ENCODE results near the gene SLC10A1. TPM values are rescaled to one million over a fixed set of nuclear protein-coding genes. Genes with fewer than 3 reads are reported as not detected.

The SLC10A1 gene
- total RNA-seq, 2 experiments from 2014 or later = not detected

DNA sequence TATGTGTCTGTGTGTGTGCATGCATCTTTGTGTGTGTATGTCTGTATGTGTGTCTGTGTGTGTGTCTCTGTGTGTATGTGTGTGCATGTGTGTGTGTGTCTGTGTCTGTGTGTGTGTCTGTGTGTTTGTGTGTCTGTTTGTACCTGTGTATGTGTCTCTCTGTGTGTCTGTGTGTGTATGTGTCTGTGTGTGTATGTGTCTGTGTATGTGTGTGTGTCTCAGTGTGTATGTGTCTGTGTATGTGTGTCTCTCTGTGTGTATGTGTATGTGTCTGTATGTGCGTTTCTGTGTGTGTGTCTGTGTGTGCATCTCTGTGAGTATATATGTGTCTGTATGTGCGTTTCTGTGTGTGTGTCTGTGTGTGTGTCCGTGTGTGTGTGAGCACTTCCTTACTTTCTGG is 42.6 kb upstream of the SLC10A1 start:
- CTCF ChIA-PET (ENCODE audit: unreplicated experiment) = no interaction called here
- POLR2A ChIA-PET = no interaction called here

GRCh38 chr14:69838881-69839416 is 41.9 kb upstream of the SLC10A1 start:
- no peaks in the 10 kb centered on the region for H3K79me2 ChIP-seq (ENCODE audit: insufficient read depth, low read depth, low read length)
- H3K4me3 ChIP-seq (ENCODE audit: low read depth, low read length, poor library complexity, severe bottlenecking) = no peak overlapping the region
- no peaks in the 10 kb centered on the region for H3K4me1 ChIP-seq (ENCODE audit: insufficient read depth, low read length, poor library complexity, severe bottlenecking)
- no peak overlapping the region for H2AFZ ChIP-seq (ENCODE audit: low read length)
- ChIA-PET POLR2A (no interaction called here), CTCF (ENCODE audit: unreplicated experiment) (no interaction called here)
- H4K20me1 ChIP-seq (ENCODE audit: insufficient read depth, low read length) = no peaks in the 10 kb centered on the region
- no peaks in the 10 kb centered on the region for H3K36me3 ChIP-seq (ENCODE audit: insufficient read depth, low read length)
- no peak for TF ChIP-seq EZH2phosphoT487 (IDR thresholded peaks at IDR 0.05; ENCODE audit: borderline replicate concordance, low read depth, low read length)
- TF ChIP-seq, protein P1, sequence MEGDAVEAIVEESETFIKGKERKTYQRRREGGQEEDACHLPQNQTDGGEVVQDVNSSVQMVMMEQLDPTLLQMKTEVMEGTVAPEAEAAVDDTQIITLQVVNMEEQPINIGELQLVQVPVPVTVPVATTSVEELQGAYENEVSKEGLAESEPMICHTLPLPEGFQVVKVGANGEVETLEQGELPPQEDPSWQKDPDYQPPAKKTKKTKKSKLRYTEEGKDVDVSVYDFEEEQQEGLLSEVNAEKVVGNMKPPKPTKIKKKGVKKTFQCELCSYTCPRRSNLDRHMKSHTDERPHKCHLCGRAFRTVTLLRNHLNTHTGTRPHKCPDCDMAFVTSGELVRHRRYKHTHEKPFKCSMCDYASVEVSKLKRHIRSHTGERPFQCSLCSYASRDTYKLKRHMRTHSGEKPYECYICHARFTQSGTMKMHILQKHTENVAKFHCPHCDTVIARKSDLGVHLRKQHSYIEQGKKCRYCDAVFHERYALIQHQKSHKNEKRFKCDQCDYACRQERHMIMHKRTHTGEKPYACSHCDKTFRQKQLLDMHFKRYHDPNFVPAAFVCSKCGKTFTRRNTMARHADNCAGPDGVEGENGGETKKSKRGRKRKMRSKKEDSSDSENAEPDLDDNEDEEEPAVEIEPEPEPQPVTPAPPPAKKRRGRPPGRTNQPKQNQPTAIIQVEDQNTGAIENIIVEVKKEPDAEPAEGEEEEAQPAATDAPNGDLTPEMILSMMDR (conservative IDR thresholded peaks at IDR 0.05; ENCODE audit: low read length) = peak; percentile 33; the same call in 1 of the 2 replicates
- DNase-seq (ENCODE audit: low spot score) = no peak
- no peak overlapping the region for H3K4me2 ChIP-seq (ENCODE audit: low read length)
- intact Hi-C loops (cut with micrococcal nuclease; ENCODE audit: unreplicated experiment) = no loop called here
- no peaks in the 10 kb centered on the region for H3K9me2 ChIP-seq (ENCODE audit: insufficient read depth, low read length)
- no peaks in the 10 kb centered on the region for H3K9me3 ChIP-seq (ENCODE audit: low read length)
- no peak overlapping the region for H3K27ac ChIP-seq (ENCODE audit: low read depth, low read length, poor library complexity, severe bottlenecking)
- BruUV-seq (replicated peaks) = no TSS peak

More for the DNA sequence above, 42.6 kb upstream of the SLC10A1 start:
- no TSS peak for BruUV-seq (replicated peaks)
- H3K27ac ChIP-seq (ENCODE audit: low read depth, low read length, poor library complexity, severe bottlenecking) = no peak overlapping the region
- H2AFZ ChIP-seq (ENCODE audit: low read length) = no peak overlapping the region
- no peaks in the 10 kb centered on the region for H3K36me3 ChIP-seq (ENCODE audit: insufficient read depth, low read length)
- H3K9me2 ChIP-seq (ENCODE audit: insufficient read depth, low read length) = no peaks in the 10 kb centered on the region
- H3K4me2 ChIP-seq (ENCODE audit: low read length) = no peak overlapping the region
- DNase-seq (ENCODE audit: low spot score) = no peak
- intact Hi-C loops (cut with micrococcal nuclease; ENCODE audit: unreplicated experiment) = no loop called here
- no peaks in the 10 kb centered on the region for H3K9me3 ChIP-seq (ENCODE audit: low read length)
- no peak overlapping the region for H3K4me3 ChIP-seq (ENCODE audit: low read depth, low read length, poor library complexity, severe bottlenecking)
- H4K20me1 ChIP-seq (ENCODE audit: insufficient read depth, low read length) = no peaks in the 10 kb centered on the region
- TF ChIP-seq EZH2phosphoT487 (IDR thresholded peaks at IDR 0.05; ENCODE audit: borderline replicate concordance, low read depth, low read length) = no peak
- TF ChIP-seq, protein P1 (conservative IDR thresholded peaks at IDR 0.05; ENCODE audit: low read length) = no peak
- H3K4me1 ChIP-seq (ENCODE audit: insufficient read depth, low read length, poor library complexity, severe bottlenecking) = no peaks in the 10 kb centered on the region
- H3K79me2 ChIP-seq (ENCODE audit: insufficient read depth, low read depth, low read length) = no peaks in the 10 kb centered on the region

- no peaks in the 10 kb centered on the region for H3K9me3 ChIP-seq (ENCODE audit: low read length)
- no TSS peak for BruUV-seq (replicated peaks)
- intact Hi-C loops (cut with micrococcal nuclease; ENCODE audit: unreplicated experiment) = no loop called here
- no peaks in the 10 kb centered on the region for H3K9me2 ChIP-seq (ENCODE audit: insufficient read depth, low read length)
- no peak for TF ChIP-seq EZH2phosphoT487 (IDR thresholded peaks at IDR 0.05; ENCODE audit: borderline replicate concordance, low read depth, low read length)
- TF ChIP-seq, protein P1 (conservative IDR thresholded peaks at IDR 0.05; ENCODE audit: low read length) = no peak
- H3K79me2 ChIP-seq (ENCODE audit: insufficient read depth, low read depth, low read length) = no peaks in the 10 kb centered on the region
- H4K20me1 ChIP-seq (ENCODE audit: insufficient read depth, low read length) = no peaks in the 10 kb centered on the region
- no peak overlapping the region for H2AFZ ChIP-seq (ENCODE audit: low read length)
- DNase-seq (ENCODE audit: low spot score) = no peak
- H3K4me3 ChIP-seq (ENCODE audit: low read depth, low read length, poor library complexity, severe bottlenecking) = no peak overlapping the region
- ChIA-PET CTCF (ENCODE audit: unreplicated experiment) (no interaction called here), POLR2A (no interaction called here)
- H3K4me1 ChIP-seq (ENCODE audit: insufficient read depth, low read length, poor library complexity, severe bottlenecking) = no peaks in the 10 kb centered on the region
- no peaks in the 10 kb centered on the region for H3K36me3 ChIP-seq (ENCODE audit: insufficient read depth, low read length)
- H3K27ac ChIP-seq (ENCODE audit: low read depth, low read length, poor library complexity, severe bottlenecking) = no peak overlapping the region
- no peak overlapping the region for H3K4me2 ChIP-seq (ENCODE audit: low read length)
Observed at GRCh38 chr14:69828879-69829278, 31.8 kb upstream of the SLC10A1 start.

All from OCI-LY7 (cell line).